Hepatic stellate cell (primary cell): ENCODE measurements around the gene SLC25A52.
"Not testable (repeated sequence)": the region's sequence is repeated elsewhere in the genome, so short reads cannot be mapped to it uniquely, and the experiment has no call there.

Source experiments
- DNase-seq: peaks from one replicate; pipeline ENCODE4 v3.0.0; 2011; ENCODE audit warnings: low spot score

Gene SLC25A52, protein sequence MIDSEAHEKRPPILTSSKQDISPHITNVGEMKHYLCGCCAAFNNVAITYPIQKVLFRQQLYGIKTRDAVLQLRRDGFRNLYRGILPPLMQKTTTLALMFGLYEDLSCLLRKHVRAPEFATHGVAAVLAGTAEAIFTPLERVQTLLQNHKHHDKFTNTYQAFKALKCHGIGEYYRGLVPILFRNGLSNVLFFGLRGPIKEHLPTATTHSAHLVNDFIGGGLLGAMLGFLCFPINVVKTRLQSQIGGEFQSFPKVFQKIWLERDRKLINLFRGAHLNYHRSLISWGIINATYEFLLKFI

GRCh38 chr18:31760695-31761094 is at the start of gene SLC25A52:
Gene SLC25A52, minus strand, starts transcription at chr18:31760880. Its CDS starts 219 bp downstream, at chr18:31760661.
- DNase-seq: no peak

DNA sequence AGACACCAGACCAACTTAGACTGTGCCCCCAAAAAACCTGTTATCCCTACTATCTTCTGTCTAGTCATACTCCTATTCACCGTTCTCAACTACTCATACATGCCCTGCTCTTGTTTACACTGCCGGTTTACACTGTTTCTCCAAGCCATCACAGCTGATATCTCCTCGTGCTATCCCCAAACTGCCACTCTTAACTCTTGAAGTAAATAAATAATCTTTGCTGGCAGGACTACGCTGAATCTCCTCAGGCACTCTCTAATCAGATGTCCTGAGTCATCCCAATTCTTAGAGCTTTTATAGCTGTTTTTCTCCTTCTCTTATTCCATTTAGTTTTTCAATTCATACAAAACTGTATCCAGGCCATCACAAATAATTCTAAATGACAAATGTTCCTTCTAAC is 48.4 kb upstream of the SLC25A52 start:
- not testable (repeated sequence) for DNase-seq

GRCh38 chr18:31801078-31801477 is 40.4 kb upstream of the SLC25A52 start:
- DNase-seq: no peak

DNA sequence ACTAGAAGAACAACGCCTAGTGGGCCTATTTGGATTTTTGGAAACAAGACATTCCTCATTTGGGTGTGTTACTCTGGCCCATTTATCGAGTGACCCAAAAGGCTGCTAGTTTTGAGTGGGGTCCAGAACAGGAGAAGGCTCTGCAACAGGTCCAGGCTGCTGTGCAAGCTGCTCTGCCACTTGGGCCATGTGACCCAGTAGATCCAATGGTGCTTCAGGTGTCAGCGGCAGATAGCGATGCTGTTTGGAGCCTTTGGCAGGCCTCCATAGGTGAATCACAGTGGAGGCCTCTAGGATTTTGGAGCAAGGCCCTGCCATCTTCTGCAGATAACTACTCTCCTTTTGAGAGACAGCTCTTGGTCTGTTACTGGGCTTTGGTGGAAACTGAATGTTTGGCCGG is 38.6 kb upstream of the SLC25A52 start:
- not testable (repeated sequence) for DNase-seq

- no peak for DNase-seq
Observed at GRCh38 chr18:31798399-31798798, 37.7 kb upstream of the SLC25A52 start.

GRCh38 chr18:31795747-31796146 is 35.1 kb upstream of the SLC25A52 start:
- no peak for DNase-seq

DNA sequence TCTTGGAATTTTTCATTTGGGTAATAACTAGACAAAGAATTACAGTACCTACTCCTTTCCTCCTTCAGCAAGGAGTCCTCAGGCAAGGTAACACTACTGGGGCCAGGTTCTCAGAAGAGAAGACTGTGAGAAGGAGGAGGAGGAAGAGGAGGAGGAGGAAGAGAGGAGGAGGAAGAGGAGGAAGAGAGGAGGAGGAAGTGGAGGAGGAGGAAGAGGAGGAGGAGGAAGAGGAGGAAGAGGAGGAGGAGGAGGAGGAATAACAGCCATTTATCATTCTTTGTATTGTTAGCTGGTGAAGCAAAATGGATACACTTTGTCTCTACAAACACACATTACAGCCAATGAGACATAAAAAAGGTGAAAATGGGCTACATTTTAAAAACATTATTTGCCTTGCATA is 32.9 kb upstream of the SLC25A52 start:
- DNase-seq: no peak

GRCh38 chr18:31792580-31792911 is 31.9 kb upstream of the SLC25A52 start:
- DNase-seq: no peak

- DNase-seq: no peak
Observed at GRCh38 chr18:31791817-31792579, 31.3 kb upstream of the SLC25A52 start.

DNA sequence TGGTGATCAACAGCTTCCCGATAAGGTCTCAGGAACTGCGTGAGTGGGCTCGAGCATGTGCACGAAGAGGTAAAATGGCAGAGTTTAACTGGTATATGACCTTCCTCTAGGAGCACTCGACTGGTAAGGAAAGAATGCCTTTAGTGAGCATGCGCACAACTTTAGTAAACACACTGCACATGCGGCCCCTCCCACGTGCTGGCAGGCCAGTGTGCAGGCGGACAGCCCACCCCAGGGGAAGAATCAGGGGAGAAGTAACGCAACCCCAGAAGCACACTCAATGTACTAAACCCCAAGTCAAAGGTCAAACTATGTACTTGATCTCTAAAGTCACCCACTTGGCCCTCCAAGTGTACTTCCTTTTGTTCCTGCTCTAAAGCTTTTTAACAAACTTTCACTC is 28.7 kb upstream of the SLC25A52 start:
- DNase-seq: no peak

DNA sequence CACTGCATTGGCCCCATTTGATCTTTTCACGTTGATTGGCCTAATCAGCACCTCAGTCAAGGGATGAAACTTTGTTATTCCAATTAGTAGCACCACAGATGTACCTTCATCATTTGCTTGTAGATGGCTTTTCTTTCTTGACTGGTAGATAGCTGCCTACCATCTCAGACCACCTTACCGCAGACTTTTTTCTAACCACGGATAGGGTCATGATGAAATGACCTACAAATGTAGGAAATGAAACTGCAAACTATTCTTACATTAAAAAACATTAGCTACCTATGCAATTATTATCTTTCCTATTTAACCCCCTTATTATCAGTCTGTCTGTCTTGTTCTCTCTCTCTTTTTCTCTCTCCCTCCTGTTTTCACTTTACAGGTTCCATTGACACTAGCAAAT is 22.4 kb upstream of the SLC25A52 start:
- DNase-seq: no peak

- DNase-seq: no peak
Observed at GRCh38 chr18:31778391-31778950, 17.8 kb upstream of the SLC25A52 start.

DNA sequence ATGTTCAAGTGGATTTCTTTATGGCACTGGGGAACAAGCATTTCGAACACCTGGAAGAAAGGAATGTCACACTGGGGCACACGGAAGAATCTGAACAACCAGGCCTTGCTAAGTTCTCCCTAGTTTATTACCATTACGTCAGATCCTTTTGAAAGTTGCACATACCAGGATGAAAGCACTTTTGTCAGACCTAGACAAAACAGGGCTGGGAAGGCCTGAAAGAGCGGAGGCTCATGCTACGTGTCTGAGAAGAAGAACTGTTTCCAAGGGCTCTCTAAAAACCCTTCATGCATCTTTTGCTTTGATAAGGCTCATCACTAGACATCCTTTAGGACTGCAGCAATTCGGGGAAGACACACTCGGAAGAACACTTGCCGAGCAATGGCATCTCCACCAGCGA is 15.4 kb upstream of the SLC25A52 start:
- no peak for DNase-seq

DNA sequence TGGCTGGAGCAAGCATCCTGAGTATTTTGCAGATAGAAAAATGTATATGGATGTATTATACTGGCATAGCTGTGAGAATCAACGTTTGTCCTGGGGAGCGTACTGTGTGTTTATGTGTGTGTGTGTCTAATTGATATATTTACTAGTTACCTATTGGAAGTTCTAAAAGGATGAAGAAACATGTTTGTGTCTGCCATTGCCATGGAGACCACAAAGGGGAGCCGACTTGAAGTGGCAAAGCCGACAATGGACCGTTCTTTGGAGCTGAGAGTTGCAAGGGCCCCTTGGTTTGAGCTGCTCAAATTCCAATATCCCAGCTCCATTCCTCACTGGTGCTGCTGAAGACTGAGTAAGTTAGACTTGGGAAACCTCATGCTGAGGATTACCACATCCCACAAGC is 14.3 kb upstream of the SLC25A52 start:
- DNase-seq: no peak

DNA sequence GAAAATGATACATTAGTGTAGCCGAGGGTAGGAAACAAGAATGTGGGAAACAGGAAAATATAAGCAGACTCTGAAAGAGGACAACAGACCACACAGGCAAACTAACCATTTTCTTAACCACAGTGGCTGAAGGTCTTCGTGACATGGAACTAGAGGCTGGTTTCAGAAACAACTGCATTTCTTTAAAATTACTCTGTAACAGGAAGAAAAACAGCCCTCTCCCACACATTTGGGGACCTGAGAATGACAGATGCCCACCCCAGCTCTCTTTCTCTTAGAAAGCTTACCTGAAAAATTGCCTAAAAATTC is 13.8 kb upstream of the SLC25A52 start:
- DNase-seq: no peak

DNA sequence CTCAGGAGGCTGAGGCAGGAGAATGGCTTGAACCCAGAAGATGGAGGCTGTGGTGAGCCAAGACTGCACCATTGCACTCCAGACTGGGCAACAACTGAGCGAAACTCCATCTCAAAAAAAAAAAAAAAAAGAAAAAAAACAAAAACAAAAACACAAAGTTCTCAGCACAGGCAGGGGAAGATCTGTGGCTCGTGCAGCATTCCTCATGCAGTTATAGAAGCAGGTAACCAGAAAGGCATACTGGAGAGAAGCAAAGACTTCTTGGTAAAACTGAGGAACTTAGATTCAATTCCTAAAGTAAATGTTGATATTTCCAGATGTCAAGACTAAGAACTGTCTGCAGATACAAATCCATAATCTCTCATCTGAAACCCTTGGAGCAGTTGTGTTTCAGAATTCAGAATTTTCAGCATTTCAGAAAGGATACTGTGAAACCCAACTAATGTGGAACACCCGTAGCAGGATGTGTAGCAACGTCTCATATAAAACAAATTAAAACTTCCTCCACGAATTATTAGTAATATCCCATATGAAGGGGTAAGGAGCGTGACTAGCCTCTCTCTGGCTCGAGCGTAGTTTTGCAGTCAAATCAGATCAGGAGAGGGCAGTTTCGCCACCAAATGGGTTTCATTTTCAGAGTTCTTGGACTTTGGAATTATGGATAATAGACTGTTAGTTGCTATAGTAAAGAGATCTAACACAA is 13.2 kb upstream of the SLC25A52 start:
- no peak for DNase-seq

DNA sequence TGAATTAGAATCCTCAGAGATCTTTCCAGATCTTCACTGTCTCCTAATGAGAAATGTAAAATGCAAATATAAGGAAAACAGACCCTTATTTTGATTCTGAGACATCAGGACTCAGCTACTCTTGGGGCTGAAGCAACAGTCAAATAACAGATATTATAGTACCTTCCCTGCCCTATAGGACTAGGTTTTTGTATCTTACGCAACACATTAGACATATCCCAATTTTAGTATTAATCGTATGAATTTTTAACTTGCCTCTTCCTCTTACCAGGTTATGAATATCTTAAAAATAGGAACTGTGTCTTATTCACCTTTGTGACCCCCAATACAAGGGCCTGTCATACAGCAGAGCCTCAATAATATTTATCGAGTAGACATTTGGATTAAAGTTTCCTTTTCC is 12.0 kb upstream of the SLC25A52 start:
- DNase-seq: no peak

GRCh38 chr18:31750273-31750672 is 10.4 kb downstream of the SLC25A52 start:
- DNase-seq: no peak

GRCh38 chr18:31746396-31746795 is 14.3 kb downstream of the SLC25A52 start:
- no peak for DNase-seq

- no peak for DNase-seq
Observed at GRCh38 chr18:31744321-31745067, 16.2 kb downstream of the SLC25A52 start.

GRCh38 chr18:31743600-31743999 is 17.1 kb downstream of the SLC25A52 start:
- not testable (repeated sequence) for DNase-seq

- DNase-seq: no peak
Observed at GRCh38 chr18:31741097-31741735, 19.5 kb downstream of the SLC25A52 start.
